SKM-1 (cell line): Measurements from ENCODE around the gene PTOV1.
A peak's percentile ranks its signal among the peaks of the same experiment; 100 is the strongest.

Source experiments
- DNase-seq: peaks from one replicate; lab custom pipeline; 2025; ENCODE audit not compliant: unreplicated experiment; lab: John Stamatoyannopoulos, UW

Gene PTOV1

GRCh38 chr19:49858088-49858985 is 7.4 kb downstream of the PTOV1 start:
- DNase-seq = no peak

- DNase-seq = no peak
These were observed 8.8 kb downstream of the PTOV1 start for GRCh38 chr19:49859682-49860335.

DNA sequence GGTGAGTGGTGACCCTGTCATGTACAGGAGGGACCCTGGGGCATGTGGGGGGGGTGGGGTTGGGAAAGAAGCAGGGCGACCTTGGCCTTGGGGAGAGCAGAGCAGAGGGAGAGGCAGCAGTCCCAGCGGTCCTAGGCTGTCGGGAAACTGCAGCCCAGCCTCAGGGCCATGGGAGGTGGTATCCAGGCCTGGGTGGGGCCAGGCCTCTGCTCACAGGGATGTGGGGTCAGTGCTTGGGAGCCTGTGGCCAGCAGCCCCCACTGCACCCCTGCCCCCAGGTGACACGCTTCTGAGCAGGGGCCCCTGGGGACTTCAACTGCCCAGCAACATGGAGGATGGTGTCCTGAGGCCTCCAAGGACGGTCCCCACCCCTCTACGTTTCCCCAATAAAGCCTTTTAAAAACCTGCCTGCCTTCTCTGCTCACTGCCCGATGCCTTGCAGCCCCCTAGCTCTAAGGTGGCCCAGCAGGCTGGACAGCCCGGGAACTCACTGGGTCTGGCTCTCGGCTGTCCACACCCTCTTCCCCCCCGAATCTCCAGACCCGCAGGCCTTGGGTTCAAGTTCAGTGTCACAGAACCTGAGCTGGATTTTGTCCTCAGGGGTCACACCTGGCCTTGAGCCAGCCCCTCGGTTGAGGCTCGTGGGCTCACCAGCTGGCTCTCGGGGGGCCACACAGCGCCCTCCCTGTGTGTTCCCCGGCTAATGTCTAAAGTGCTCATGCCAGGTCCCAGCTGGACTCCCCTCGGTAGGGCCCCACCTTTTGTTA is 9.6 kb downstream of the PTOV1 start:
- no peak for DNase-seq

DNA sequence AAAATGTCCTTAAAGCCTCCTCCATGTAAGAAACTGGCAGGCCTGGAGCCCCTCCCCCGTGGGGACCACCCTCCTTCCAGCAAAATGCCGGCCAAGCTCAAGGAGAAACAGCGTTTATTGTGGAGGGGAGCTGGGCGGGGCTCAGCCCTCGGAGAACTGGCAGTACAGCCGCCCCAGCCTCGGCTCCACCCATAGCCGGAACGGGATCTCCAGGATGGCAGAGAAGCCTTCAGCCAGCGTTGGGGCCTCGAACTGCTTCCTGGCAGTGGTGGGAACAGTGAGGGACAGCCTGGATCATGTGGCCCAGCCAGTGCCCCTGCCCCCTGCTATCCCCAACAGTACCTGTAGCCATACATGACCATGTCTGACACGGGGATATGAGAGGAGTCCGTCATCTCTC is 10.1 kb downstream of the PTOV1 start:
- DNase-seq = no peak

DNA sequence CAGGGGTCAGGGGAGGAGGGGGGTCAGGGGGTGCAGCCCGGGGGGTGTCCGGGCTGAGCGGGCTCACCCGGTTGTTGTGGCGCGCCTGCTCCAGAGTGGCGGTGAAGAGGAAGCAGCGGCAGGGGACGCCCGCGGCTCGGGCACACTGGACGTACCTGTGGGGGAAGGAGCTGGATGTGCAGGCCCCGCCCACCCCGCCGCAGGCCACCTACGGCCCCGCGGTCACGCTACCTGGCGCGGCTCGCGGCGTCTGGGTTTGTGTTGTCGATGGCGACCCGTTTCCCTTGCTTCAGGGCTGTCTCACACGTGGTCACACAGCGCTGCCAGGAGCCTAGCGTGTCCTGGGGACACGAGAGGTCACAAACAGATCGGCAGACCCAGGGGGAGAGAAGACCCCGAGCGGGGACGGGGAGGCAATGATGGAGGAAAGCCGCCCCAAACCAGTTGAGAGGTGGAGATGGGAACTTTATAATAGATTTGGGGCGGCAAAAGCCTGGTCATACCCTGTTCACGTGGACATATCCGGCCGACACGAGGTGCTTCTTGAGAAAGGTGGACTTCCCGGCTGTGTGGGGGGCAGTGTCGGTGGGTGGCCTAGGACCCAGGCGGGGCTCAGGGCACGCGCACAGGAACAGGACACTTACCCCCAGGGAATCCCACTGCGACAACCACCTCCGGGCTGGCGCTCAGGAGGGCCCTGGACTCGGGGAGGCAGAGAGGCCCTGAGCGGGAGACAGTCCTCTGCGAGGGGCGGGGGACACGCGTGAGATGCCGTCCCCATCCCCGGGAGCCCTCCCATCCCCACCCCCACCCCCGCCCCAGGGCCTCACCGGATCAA is 10.8 kb downstream of the PTOV1 start:
- DNase-seq = no peak

DNA sequence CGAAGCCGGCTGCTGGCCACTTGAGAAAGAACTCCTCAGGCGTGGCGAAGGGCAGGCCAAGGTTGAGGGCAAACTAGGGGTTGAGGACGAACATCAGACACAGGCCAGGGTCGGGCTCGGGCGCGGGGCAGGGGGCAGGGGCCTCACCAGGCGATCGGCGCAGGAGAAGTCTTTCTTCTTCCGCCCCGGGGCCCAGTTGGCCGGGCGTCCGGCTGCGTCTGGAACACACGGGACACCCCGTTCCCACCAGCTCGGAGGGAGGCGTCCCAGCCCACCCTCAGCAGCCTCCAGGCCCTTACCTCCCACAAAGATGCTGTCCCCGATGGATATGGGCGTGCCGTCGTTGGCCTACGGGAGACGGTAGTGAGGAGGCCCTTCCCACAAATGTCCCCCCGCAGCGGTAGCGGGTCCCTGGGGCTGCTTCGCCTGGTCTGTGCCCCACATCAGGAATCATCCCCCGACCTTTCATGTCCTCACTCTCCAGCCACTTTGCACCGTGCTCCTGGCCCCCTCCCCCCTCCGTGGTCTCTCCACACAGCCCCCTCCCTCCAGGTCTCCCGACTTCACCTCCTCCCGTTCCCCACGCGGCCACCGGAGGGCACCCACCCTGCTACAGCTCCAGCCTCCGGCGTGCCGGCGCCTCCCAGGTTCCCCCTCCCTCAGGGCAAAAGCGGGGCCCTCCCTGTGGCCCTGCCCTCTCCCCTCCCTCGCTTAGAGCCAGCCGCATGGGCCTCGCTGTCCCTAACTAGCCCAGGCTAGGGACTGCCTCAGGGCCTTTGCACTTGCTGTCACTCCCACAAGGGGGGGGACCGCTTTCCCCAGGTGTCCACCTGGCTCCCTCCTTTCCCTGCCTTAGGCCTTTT is 11.7 kb downstream of the PTOV1 start:
- no peak for DNase-seq

- no peak for DNase-seq
These were observed 12.4 kb downstream of the PTOV1 start for GRCh38 chr19:49863254-49863934.

DNA sequence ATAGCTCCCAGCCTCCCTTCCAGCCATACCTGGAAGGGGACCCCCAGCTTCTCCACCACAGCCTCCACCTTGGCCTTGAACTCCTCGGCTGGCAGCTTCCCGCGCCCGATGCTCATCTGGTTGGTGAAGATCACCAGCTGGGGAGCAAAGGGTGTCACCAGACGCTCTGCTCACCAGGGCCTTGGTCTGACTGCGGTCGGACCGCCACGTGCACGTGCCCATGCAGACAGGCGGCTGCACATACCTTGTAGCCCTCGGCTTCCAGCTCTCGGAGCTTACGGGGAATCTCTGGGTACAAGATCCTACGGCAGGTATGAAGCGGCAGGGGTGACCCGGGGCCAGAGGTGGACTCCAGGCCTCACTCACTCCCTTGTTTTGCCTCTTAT is 13.0 kb downstream of the PTOV1 start:
- no peak for DNase-seq

DNA sequence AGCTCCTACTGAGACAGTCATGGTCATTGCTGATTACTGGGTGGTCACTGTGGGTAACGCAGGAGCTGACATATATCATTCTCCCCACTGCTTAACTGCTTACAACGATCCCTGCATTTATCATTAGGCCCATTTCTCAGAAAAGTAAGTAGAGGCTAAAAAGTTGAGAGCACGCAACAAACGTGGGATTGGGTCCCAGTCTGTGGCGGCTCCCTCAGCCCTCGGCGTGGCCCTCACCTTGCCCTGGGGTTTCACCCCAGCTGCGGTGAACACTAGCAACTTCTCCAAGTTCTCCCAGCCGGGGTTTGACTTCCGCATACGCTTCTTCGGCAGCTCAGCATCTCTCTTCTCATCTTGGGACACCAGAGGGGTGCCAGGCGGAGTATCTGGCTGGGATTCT is 13.9 kb downstream of the PTOV1 start:
- no peak for DNase-seq

DNA sequence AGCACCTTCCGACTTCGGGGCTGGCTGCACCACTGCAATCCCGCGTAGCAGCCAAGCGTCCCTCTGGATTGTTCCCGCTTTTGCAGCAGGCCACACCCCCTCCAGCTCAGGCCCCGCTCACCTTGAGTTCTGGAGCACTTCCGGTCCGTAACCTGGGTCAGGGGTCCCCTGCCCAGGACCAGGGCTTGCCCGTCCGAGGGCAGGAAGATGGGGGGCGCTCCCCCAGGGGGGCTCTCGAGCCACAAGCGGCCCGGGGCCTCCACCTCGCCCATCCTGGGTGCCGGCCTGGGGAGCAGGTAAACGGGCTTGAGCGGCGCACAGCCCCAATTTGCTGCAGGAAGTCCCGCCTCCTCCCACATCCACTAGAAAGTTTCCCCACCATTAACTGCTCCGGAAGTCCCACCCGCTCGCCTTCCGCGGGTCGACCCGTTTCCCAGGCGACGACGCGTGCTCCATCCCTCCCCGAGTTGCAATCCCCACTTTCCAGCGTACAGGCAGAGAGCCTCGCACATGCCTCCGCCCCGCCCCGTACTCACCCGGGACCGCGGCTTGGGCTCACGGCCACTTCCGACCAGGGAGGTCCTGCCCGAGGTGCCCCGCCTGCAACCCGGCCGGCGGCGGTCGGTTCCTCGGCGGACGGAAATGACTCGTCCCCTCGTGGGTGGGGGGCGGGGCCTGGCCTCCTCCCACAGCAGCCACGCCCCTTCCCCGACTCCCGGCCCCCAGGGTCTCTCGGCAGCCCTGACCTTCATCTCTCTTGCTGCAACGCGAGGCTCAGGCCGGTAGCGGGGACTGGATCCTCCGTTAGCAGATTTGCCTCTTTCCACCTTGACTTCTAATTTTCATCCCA is 16.2 kb downstream of the PTOV1 start, which contains the start of gene PNKP:
Gene PNKP (minus strand): TSS at position 644 of the 850 bp plus-strand sequence. CDS start 372 bp downstream, at position 272.
- DNase-seq = peak; percentile 54

- DNase-seq = no peak
These were observed 18.1 kb downstream of the PTOV1 start for GRCh38 chr19:49869009-49869483.

GRCh38 chr19:49869484-49870308 is 18.7 kb downstream of the PTOV1 start:
- DNase-seq = peak; percentile 96

GRCh38 chr19:49870309-49870901 is 19.4 kb downstream of the PTOV1 start:
- no peak for DNase-seq

DNA sequence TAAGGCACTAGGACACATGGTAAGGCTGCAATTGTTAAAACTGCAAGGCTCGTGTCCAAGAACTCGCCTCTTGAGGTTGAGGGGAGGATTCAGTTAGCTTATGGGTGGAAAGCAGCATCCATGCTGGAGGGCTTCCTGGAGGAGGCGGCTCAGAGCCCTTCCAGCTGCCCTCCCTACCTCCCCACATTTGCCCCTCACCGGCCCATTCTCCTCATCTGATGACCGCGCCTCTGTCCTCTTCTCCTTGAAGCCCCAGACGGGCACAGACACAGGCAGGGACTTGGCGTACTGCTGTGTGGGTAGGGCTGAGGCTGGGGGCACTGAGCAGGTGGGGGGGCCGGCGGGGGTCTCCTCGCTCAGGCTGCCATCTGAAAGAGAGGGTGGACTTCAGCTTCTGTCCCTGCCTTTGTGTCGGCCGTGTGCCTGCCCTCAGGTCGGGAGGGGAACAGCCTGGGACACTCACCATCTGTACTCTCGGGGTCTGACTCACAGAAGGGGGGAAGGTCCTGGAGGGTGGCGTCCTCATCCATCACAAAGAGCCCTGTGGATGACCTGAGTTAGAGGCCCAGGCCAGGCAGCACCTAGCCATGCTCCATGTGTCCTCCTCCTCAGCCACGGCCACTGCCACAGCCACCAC is 20.5 kb downstream of the PTOV1 start:
- DNase-seq = no peak

DNA sequence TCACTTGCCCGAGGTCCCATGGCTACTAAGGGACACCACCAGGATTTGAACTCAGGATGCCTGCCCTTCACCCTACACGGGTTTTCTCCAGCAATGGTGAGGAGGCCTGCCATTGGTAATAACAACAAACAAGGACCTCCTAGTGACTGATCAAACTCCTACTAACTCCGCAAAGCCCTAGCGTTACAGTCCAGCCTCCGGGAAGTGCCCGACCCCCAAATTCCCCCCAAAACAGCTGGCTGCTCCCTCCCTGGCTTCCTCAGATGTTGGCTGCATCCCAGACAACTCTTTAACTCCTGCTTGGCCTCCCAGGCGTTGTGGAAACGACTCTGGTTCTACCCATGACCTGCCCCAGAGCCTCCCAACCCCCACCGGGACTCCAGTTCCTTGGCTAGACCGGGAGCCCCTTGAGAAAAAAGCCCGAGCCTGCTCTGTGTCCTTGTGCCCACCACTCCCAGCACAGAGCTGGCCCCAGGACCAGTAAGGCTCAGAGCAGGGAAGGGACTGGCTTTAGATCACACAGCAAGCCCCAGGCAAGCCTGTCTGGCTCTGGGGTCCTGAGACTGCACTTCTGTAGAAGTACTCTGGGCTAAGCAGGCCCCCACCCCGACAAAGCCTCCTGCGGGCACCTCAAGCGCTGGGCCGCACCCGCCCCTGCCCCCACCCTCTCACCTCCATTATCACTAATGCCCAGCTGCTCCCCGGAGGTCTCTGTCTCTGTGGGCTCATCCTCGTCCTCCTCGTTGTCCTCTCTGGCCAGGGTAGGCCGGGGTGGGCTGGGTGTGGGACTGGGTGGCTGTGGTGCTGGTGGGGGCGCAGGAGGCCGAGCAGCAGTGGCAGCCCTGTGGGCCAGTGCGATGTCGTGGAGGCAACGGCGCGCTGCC is 21.5 kb downstream of the PTOV1 start:
- no peak for DNase-seq
